ENCODE data around the gene ORC1.

Gene ORC1

GRCh38 chr1:52365746-52366516, 38.3 kb downstream of the ORC1 start, which contains the start of gene CC2D1B:
Gene CC2D1B, minus strand, starts transcription at chr1:52366205. Its CDS starts 1,585 bp downstream, at chr1:52364620.
- Mint-ChIP-seq H3K9me3 (no peaks in the 10 kb centered on the region), H3K27ac (peak within 1 kb of the TSS; percentile 99)
- intact Hi-C loops (cut with micrococcal nuclease) = loop anchor here (1.0 to 10.0 kb wide), 4 partner anchors 38 to 319 kb away; partner anchors contain the start of genes BTF3L4, ORC1, PRPF38A and TUT4

GRCh38 chr1:52365071-52365745, 39.0 kb downstream of the ORC1 start:
- H3K36me3 Mint-ChIP-seq (ENCODE audit: low read depth) = peaks cover 56% of the 10 kb centered on the region
- no peaks in the 10 kb centered on the region for H3K9me3 Mint-ChIP-seq
- intact Hi-C loops (cut with micrococcal nuclease) = loop anchor here (1.0 to 10.0 kb wide), 4 partner anchors 39 to 320 kb away; partner anchors contain the start of genes BTF3L4, ORC1, PRPF38A and TUT4
- H3K27me3 Mint-ChIP-seq = peaks cover 19% of the 10 kb centered on the region
- peaks cover 31% of the 10 kb centered on the region for H3K4me1 Mint-ChIP-seq (ENCODE audit: low read depth)
- H3K4me3 Mint-ChIP-seq = peak overlapping the region; percentile 96
- H3K27ac Mint-ChIP-seq = peak overlapping the region; percentile 99

More at GRCh38 chr1:52365746-52366516, 38.3 kb downstream of the ORC1 start, which contains the start of gene CC2D1B:
- H3K36me3 Mint-ChIP-seq (ENCODE audit: low read depth) = peaks cover 49% of the 10 kb centered on the region
- H3K27me3 Mint-ChIP-seq = peaks cover 19% of the 10 kb centered on the region
- peaks cover 31% of the 10 kb centered on the region for H3K4me1 Mint-ChIP-seq (ENCODE audit: low read depth)
- peak within 1 kb of the TSS; percentile 96 for H3K4me3 Mint-ChIP-seq

GRCh38 chr1:52364235-52364839, 39.9 kb downstream of the ORC1 start:
- Mint-ChIP-seq H3K27me3 (peaks cover 19% of the 10 kb centered on the region), H3K4me1 (ENCODE audit: low read depth) (peaks cover 31% of the 10 kb centered on the region), H3K9me3 (no peaks in the 10 kb centered on the region), H3K36me3 (ENCODE audit: low read depth) (peaks cover 65% of the 10 kb centered on the region), H3K27ac (peak overlapping the region; percentile 99), H3K4me3 (peak overlapping the region; percentile 20)
- intact Hi-C loops (cut with micrococcal nuclease) = loop anchor here (10.0 kb wide), 2 partner anchors 310 to 320 kb away; partner anchors contain the start of genes BTF3L4 and TXNDC12

- Mint-ChIP-seq H3K27ac (no peak overlapping the region), H3K36me3 (ENCODE audit: low read depth) (peaks cover 95% of the 10 kb centered on the region), H3K4me1 (ENCODE audit: low read depth) (peaks cover 16% of the 10 kb centered on the region), H3K27me3 (no peaks in the 10 kb centered on the region), H3K4me3 (no peak overlapping the region), H3K9me3 (no peaks in the 10 kb centered on the region)
- intact Hi-C loops (cut with micrococcal nuclease) = loop anchor here (10.0 kb wide), 2 partner anchors 306 to 324 kb away; partner anchors contain the start of genes BTF3L4 and TXNDC12
Measured at GRCh38 chr1:52360595-52360968, 43.6 kb downstream of the ORC1 start.

- H3K27me3 Mint-ChIP-seq = no peaks in the 10 kb centered on the region
- no peak overlapping the region for H3K4me3 Mint-ChIP-seq
- peaks cover 95% of the 10 kb centered on the region for H3K36me3 Mint-ChIP-seq (ENCODE audit: low read depth)
- H3K27ac Mint-ChIP-seq = no peak overlapping the region
- intact Hi-C loops (cut with micrococcal nuclease) = loop anchor here (10.0 kb wide), 2 partner anchors 305 to 325 kb away; partner anchors contain the start of genes BTF3L4 and TXNDC12
- peaks cover 9% of the 10 kb centered on the region for H3K4me1 Mint-ChIP-seq (ENCODE audit: low read depth)
- H3K9me3 Mint-ChIP-seq = no peaks in the 10 kb centered on the region
Measured at GRCh38 chr1:52359676-52360594, 44.3 kb downstream of the ORC1 start.

GRCh38 chr1:52358851-52359497, 45.2 kb downstream of the ORC1 start:
- H3K4me1 Mint-ChIP-seq (ENCODE audit: low read depth) = peaks cover 2% of the 10 kb centered on the region
- no peaks in the 10 kb centered on the region for H3K27me3 Mint-ChIP-seq
- no peak overlapping the region for H3K4me3 Mint-ChIP-seq
- no peaks in the 10 kb centered on the region for H3K9me3 Mint-ChIP-seq
- H3K27ac Mint-ChIP-seq = no peak overlapping the region
- H3K36me3 Mint-ChIP-seq (ENCODE audit: low read depth) = peaks cover 100% of the 10 kb centered on the region
- intact Hi-C loops (cut with micrococcal nuclease) = no loop called here

GRCh38 chr1:52357397-52357796, 46.8 kb downstream of the ORC1 start:
- no peak overlapping the region for H3K4me3 Mint-ChIP-seq
- no peaks in the 10 kb centered on the region for H3K9me3 Mint-ChIP-seq
- peaks cover 7% of the 10 kb centered on the region for H3K4me1 Mint-ChIP-seq (ENCODE audit: low read depth)
- no peak overlapping the region for H3K27ac Mint-ChIP-seq
- no peaks in the 10 kb centered on the region for H3K27me3 Mint-ChIP-seq
- intact Hi-C loops (cut with micrococcal nuclease) = no loop called here
- peaks cover 100% of the 10 kb centered on the region for H3K36me3 Mint-ChIP-seq (ENCODE audit: low read depth)

GRCh38 chr1:52356818-52357355, 47.3 kb downstream of the ORC1 start:
- intact Hi-C loops (cut with micrococcal nuclease) = no loop called here
- Mint-ChIP-seq H3K27ac (no peak overlapping the region), H3K36me3 (ENCODE audit: low read depth) (peaks cover 97% of the 10 kb centered on the region), H3K9me3 (no peaks in the 10 kb centered on the region), H3K4me3 (no peak overlapping the region), H3K4me1 (ENCODE audit: low read depth) (peaks cover 7% of the 10 kb centered on the region), H3K27me3 (no peaks in the 10 kb centered on the region)

GRCh38 chr1:52355847-52356505, 48.2 kb downstream of the ORC1 start:
- no peaks in the 10 kb centered on the region for H3K27me3 Mint-ChIP-seq
- intact Hi-C loops (cut with micrococcal nuclease) = no loop called here
- H3K36me3 Mint-ChIP-seq (ENCODE audit: low read depth) = peaks cover 97% of the 10 kb centered on the region
- H3K27ac Mint-ChIP-seq = no peak overlapping the region
- H3K4me1 Mint-ChIP-seq (ENCODE audit: low read depth) = peaks cover 7% of the 10 kb centered on the region
- H3K4me3 Mint-ChIP-seq = no peak overlapping the region
- H3K9me3 Mint-ChIP-seq = no peaks in the 10 kb centered on the region

- Mint-ChIP-seq H3K4me1 (ENCODE audit: low read depth) (peaks cover 7% of the 10 kb centered on the region), H3K36me3 (ENCODE audit: low read depth) (peaks cover 95% of the 10 kb centered on the region), H3K4me3 (no peak overlapping the region), H3K27me3 (no peaks in the 10 kb centered on the region), H3K9me3 (no peaks in the 10 kb centered on the region), H3K27ac (no peak overlapping the region)
- intact Hi-C loops (cut with micrococcal nuclease) = no loop called here
Measured at GRCh38 chr1:52355436-52355835, 48.8 kb downstream of the ORC1 start.

- Mint-ChIP-seq H3K9me3 (no peaks in the 10 kb centered on the region), H3K4me1 (ENCODE audit: low read depth) (peaks cover 7% of the 10 kb centered on the region), H3K4me3 (no peak overlapping the region), H3K36me3 (ENCODE audit: low read depth) (peaks cover 68% of the 10 kb centered on the region), H3K27me3 (no peaks in the 10 kb centered on the region), H3K27ac (no peak overlapping the region)
- intact Hi-C loops (cut with micrococcal nuclease) = no loop called here
Measured at GRCh38 chr1:52352690-52353089, 51.5 kb downstream of the ORC1 start.

GRCh38 chr1:52348704-52349300, 55.4 kb downstream of the ORC1 start:
- H3K4me1 Mint-ChIP-seq (ENCODE audit: low read depth) = peaks cover 7% of the 10 kb centered on the region
- no peak overlapping the region for H3K27ac Mint-ChIP-seq
- H3K9me3 Mint-ChIP-seq = no peaks in the 10 kb centered on the region
- H3K4me3 Mint-ChIP-seq = no peak overlapping the region
- peaks cover 29% of the 10 kb centered on the region for H3K36me3 Mint-ChIP-seq (ENCODE audit: low read depth)
- peaks cover 3% of the 10 kb centered on the region for H3K27me3 Mint-ChIP-seq
- intact Hi-C loops (cut with micrococcal nuclease) = no loop called here
